HS-5 (cell line): ENCODE results near the gene DMBX1.

Experiments used
- DNase-seq: peaks from one replicate; pipeline ENCODE4 v3.0.0-alpha.2; 2012; ENCODE audit warnings: low read depth

Gene DMBX1

DNA sequence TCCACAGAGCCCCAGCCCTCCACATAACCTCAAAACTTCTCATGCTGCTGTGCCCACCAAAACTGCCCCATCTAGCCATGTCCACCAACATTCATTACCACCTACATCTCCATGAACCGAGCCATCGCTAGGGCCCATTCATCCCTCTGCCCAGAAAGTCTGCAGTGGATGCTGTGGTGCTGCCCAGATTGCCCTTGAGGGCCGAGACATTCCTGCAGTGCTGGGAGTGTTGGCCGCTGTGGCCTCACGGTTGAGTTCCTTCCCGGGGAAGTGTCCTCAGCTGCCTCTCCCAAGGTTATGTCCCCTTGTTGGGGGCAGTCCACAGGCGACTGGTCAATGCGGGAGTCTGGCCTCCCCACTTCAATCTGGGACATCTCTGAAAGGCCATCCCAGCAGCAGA is 30.3 kb upstream of the DMBX1 start:
- no peak for DNase-seq

DNA sequence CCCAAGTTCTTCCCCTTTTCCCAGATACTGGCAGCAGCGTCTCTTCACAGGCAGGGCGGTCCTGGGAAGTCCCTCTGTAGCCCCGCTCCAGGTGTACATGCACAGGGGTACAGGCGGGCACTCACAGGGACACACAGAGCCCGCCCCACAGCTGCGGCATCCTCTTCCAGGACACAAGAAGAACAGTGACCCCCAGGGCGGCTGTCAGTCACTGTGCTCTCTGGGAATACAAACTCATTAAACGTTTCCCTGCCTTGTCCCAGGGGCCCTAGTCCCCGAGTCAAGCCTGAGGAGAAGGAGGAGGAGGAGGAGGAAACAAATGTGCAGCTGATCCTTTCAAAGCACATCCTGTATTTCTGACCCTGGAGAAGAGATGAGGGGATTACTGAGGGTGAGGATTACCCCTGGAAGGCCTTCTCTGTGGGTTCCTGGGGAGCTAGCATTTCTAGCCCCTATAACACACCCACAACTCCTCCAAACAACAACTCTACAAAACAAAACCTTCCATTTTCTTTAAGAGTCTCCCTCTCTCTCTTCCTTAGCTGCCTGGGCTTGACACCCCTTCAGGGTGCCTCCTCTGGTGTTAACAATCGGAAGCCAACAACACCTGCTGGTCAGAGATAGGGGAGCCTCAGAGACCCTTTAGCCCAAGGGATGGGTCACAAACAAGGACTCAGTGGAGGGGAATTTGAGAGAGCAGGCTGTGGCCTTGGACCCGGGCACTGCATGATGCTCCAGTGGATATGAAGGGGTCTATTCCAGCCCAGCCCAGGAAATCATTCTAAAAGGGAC is 28.4 kb upstream of the DMBX1 start:
- no peak for DNase-seq

DNA sequence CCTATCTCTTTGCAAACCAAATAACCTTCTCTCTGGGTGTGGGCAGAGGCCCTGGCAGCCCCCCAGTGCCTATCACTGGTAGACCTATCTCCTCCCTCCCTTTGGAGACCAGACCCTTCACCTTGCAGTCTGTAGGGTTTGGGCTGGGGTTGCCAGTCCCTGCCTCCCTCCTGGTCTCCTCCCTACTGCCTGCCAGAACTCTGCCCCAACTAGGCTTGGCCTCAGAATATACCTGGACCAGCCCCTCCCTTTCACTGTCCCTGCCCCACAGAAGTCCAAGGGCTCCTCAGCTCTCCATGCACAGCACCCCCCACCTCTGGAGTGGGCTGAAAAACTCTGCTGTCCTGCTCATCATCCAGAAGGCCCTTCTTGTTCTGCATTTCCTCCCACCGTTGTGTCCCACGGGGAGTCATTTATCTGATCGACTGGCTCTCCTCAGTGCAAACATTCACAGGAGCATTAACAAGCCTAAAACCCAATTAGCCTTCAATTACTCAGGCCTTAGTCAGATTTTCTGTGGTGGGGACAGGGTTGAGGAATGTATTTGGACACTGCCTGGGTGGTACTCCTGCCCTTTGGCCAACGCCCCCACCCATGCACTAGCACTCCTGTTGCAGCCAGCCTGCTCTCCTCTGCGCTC is 27.7 kb upstream of the DMBX1 start:
- no peak for DNase-seq

- DNase-seq = no peak
Measured at GRCh38 chr1:46464013-46464548, 25.6 kb upstream of the DMBX1 start.

DNA sequence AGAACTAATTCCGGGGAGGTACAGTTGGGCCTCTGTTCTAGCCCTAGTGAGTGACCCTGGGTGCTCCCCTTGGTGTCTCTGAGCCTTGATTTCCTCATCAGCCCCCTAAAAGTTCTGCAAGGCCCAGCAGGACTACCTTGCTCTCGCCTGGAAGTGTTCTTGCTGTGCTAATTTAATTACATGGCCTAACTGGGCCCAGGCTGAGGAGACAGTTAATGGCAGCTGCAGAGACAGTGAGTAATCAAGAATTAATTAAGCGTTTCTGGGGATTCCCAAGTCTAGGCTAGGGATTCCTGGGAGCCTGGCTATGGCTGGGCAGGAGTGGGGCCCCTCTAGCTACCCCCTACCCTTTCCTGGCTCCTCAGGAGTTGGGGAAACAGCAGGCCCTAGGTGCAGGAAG is 24.7 kb upstream of the DMBX1 start:
- no peak for DNase-seq

GRCh38 chr1:46465981-46466476 is 23.6 kb upstream of the DMBX1 start:
- no peak for DNase-seq

DNA sequence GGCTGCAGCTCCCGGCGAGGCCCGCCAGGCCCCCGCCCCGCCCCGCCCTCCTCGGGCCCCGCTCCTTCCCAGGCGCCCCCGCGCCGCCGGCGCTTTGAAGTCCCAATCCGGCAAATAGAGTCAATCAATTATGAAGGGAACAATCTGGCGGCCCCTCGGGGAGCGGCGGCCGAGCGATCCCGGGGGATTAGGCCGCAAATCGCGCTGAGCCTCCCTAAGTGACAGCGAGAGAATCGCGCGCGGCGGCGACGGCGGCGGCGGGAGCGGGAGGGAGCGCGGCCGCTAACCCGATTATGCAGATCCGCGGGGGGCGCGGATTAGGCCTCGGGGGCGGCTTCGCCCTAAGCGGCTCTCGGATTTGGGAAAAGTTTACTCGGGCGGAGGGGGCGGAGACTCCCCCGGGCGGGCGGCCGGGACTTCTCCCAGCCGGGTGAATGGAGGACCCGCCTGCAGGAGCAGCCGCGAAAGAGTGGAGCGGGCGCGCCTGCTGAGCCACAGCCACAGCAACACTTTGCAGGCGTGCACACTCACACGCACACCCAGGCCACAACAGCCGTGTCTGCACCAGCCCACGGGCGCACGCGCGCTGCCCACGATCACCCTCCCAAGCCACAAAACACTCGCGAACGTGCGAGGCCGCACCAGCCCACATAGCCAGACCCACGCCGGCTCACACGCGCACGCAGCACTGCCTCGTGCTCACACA is 23.0 kb upstream of the DMBX1 start:
- DNase-seq = no peak

- no peak for DNase-seq
Measured at GRCh38 chr1:46467183-46467504, 22.5 kb upstream of the DMBX1 start.

- DNase-seq = no peak
Measured at GRCh38 chr1:46469881-46470280, 19.8 kb upstream of the DMBX1 start.

GRCh38 chr1:46471848-46472492 is 17.7 kb upstream of the DMBX1 start:
- no peak for DNase-seq

GRCh38 chr1:46472498-46473181 is 17.0 kb upstream of the DMBX1 start:
- no peak for DNase-seq

DNA sequence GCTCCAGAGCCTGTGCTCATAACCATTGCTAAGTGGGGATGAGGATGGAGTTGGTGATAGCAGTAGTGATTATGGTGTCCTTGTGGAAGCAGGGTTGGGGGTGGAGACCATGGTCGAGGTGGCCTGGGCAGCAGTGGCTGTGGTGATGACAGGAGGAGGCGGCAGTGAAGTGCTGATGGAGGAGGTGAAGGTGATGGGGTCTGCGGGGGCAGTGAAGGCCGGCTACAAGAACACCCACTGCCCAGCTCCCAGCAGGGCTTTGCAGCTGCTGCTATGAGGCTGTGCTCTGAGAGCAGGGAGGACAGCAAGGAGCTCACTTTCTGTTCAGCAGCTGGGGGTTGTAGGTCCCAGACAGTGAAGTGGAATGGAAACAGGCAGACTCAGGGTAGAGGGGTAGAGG is 15.6 kb upstream of the DMBX1 start:
- DNase-seq = no peak

GRCh38 chr1:46474570-46474969 is 15.1 kb upstream of the DMBX1 start:
- DNase-seq = no peak

- no peak for DNase-seq
Measured at GRCh38 chr1:46476673-46477072, 13.0 kb upstream of the DMBX1 start.

GRCh38 chr1:46477153-46477929 is 12.3 kb upstream of the DMBX1 start:
- DNase-seq = peak; percentile 23

DNA sequence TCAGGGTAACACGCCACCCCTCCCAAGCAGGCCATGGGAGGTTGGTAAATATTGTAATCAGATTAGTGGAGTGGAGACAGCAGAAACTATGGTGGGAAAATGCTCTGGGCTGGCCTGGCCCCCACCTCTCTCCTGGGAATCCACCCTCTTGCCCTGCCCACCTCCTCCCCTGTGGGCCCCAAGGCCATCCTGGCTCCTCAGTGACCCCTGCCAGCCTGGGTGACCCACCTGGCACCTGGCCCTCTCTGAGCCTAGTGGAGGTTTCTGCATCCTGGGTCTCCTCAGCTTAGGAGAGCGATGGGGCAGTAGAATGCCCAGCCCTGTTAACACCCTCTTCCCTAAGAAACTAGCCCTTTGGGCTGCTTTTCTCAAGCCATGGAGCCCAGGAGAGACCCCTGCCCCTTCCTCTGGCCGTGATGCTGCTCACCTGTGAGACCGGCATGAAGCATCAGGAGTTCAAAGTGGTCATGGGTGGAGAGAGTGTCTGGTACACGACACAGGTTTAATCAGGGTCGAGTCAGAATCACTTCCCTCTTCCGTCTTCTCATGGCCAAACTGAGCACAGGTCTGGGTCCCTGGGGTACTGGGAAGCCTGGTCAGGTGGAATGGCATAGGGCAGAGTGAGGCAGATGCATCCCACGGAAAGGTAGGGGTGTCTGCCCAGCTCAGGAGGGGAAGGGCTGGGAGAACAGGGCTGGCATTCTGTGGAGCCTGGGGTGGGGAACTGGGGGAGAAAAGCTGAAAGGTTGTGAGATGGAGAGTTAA is 10.7 kb upstream of the DMBX1 start:
- DNase-seq = no peak

DNA sequence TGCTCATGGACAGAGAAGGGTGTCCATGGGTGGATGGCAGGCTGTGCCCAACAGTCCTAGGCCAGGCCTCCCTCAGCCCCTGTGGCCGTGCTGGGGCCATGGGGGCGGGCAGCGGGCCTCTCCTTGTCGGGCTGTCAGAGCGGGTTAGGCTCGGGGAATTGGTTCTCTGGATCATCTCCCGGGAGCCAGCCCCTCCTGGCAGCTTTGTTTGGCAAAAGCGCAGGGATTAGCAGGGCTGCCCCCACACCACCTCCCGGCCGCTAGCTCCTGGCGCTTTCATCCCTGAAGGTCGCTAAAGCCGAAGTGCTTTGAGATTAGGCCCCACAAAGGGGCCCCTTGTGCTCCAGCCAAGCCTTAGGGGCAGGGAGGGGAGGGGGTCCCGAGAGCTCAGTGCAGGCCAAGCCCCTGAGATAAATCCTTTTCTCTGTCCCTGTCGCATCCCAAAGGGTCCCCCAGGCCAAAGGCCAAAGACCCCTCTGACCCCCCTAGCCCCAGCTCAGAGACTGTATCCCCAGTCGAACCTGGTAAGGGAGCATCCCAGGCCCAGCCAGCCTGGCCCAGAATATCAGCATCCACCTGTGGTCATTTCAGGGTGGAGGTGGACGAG is 9.8 kb upstream of the DMBX1 start:
- DNase-seq = no peak

DNA sequence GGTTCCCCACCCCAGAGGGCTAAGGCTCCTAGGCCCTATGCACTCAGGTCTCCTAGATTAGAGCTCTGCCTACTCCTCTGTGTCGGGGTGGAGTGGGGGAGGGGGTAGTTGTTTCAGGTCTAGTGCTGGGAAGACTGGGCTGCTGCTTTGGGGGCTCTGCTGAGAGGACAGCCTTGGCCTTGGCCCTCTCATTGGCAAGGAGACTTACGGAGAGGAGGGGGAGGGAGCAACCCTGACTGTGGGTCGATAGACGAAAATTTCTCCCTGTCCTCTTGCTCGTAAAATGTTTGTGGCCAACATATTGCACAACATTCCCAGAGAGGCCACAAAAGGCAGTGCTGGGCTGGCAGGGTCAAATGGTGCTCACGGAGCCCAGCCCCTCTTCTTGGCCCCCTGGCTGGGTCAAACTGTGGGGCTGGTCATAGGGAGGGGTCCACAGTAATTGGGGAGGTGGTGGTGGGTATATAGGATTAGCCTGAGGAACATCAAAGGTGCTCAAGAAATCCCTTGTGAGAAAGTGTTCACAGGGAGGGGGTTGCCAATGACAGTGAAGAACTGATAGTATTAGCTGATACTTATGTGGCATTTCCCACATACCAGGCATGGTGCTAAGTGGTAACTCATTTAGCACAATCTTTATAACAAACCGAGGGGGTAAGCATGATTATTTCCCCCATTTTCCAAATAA is 8.5 kb upstream of the DMBX1 start:
- no peak for DNase-seq

GRCh38 chr1:46481961-46482360 is 7.7 kb upstream of the DMBX1 start:
- no peak for DNase-seq
